Stomach smooth muscle (tissue), 2 donors: ENCODE measurements around the gene ACSS2.

ENCODE experiments used
- H3K27ac ChIP-seq: one replicate; pipeline ENCODE4 v1.7.0; 2013; ENCODE audit warnings: mild to moderate bottlenecking, low read length, inconsistent platforms
- H3K27me3 ChIP-seq, 2 donors: one replicate each; pipeline ENCODE4 v1.7.0; 2013; ENCODE audit warnings: low read length in 2 of 2; ENCODE audit not compliant: insufficient read depth in 2 of 2, control insufficient read depth in 1 of 2
- H3K36me3 ChIP-seq, 2 donors: one replicate each; pipeline ENCODE4 v1.7.0; 2013; ENCODE audit warnings: low read length in 2 of 2; ENCODE audit not compliant: control insufficient read depth in 2 of 2, insufficient read depth in 2 of 2
- H3K4me1 ChIP-seq: one replicate; pipeline ENCODE4 v1.7.0; 2013; ENCODE audit warnings: low read length; ENCODE audit not compliant: control insufficient read depth, insufficient read depth
- H3K4me3 ChIP-seq, 2 donors: one replicate each; pipeline ENCODE4 v1.7.0; 2013; ENCODE audit warnings: low read length in 2 of 2
- H3K9ac ChIP-seq, 2 donors: one replicate each; pipeline ENCODE4 v1.7.0; 2013; ENCODE audit warnings: low read length in 2 of 2, mild to moderate bottlenecking in 1 of 2
- H3K9me3 ChIP-seq, 2 donors: one replicate each; pipeline ENCODE4 v1.7.0; 2013; ENCODE audit warnings: low read length in 2 of 2; ENCODE audit not compliant: control insufficient read depth in 2 of 2
- donor health status: healthy.
- donor health status: Pancreatic carcinoma.

ACSS2 gene

GRCh38 chr20:34859826-34860545 lies 16.4 kb upstream of the ACSS2 start:
- Histone ChIP-seq H3K4me1 (no peaks in the 10 kb centered on the region), H3K9ac (no peak overlapping the region), H3K36me3 (peaks cover 16 to 23% of the 10 kb centered on the region in 2 donors), H3K4me3 (no peak overlapping the region), H3K27me3 (no peaks in the 10 kb centered on the region), H3K9me3 (no peaks in the 10 kb centered on the region), H3K27ac (no peak overlapping the region)

DNA sequence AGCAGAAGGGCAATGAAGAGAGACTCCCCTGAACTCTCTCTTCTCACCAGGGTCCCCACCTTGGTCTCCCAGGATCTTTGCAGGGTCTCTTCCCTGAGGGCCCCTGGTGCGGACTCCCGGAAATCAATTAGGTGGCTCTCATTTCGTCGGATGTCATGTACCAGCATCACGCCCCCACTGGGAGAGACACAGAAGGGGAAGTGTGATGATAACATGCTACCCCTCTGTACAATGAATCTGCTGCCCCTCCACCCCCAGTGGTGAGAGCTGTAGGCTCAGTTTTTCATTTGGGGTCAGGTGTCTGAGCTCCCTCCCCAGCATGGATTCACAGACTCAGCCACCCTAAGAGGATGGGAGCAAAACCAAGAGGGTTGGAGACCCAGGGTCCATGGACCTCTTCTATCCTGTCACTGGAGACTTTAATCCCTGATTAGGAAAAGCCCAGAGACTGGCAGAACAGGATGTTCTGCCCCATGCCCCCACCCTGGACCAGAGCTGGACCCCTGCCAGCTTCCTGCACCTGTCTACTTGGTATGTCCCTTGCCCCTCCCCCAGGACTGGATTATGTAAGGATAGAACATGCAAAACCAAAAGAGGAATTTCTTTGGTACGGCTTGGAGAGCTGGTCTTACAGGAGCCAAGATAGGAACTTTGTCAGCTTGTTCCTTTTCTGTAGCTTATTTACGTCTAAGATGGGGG lies 14.9 kb upstream of the ACSS2 start:
- peaks cover 5 to 20% of the 10 kb centered on the region in 2 donors for H3K36me3 ChIP-seq
- H3K9ac ChIP-seq = no peak overlapping the region
- no peaks in the 10 kb centered on the region for H3K27me3 ChIP-seq
- H3K9me3 ChIP-seq = no peaks in the 10 kb centered on the region
- H3K27ac ChIP-seq = no peak overlapping the region
- H3K4me1 ChIP-seq = no peaks in the 10 kb centered on the region
- no peak overlapping the region for H3K4me3 ChIP-seq

DNA sequence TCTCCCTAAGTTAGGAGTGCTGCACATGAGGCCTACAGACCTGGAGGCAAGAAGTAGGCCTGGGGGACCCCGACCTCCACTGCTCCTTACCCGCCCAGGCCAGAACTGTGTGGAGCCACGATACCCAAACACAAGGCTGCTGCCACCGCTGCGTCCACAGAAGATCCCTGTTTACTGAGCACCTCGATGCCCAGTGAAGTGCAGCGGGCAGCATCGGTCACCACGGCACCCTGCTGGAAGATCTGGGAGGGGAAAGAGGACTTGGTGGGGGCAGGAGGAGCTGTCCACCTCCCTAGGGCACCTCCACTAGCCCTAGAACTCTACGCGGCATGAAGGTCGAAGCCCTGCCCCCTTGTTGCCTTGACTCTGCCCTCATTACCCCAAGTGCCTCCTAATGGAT lies 13.7 kb upstream of the ACSS2 start:
- peaks cover 4 to 13% of the 10 kb centered on the region in 2 donors for H3K36me3 ChIP-seq

DNA sequence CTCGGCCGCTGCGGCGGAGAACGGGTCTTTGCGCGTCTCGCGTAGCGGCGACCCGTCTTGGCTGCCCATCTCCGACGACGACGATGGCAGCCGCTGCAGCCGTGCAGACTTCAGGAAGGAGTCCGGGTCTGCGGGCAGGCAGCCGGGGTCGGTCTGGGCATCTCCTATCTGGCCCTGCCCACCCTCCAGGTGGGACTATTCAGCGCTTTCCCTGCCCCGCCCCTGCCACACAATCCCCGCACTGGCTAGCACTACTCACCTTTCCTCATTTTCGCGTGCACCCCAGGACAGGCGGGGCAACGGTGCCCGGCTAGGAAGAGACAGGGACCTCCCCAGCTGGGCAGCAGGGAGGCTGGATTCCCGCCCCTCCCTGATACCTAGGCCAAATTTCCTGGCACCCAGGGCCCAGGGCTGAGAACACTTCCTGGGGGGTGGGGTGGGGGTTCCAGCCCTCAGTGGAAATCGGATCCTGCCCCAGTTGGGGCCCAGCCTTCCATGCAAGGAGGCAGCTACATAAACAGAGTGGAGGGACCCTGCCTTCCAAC lies 12.9 kb upstream of the ACSS2 start:
- H3K9ac ChIP-seq = no peak overlapping the region
- peaks cover under 1 to 13% of the 10 kb centered on the region in 2 donors for H3K36me3 ChIP-seq
- H3K27me3 ChIP-seq = no peaks in the 10 kb centered on the region
- H3K27ac ChIP-seq = no peak overlapping the region
- H3K9me3 ChIP-seq = no peaks in the 10 kb centered on the region
- no peak overlapping the region for H3K4me3 ChIP-seq
- H3K4me1 ChIP-seq = no peaks in the 10 kb centered on the region

More for the DNA sequence above, 13.7 kb upstream of the ACSS2 start:
- no peak overlapping the region for H3K9ac ChIP-seq
- no peaks in the 10 kb centered on the region for H3K9me3 ChIP-seq
- no peaks in the 10 kb centered on the region for H3K27me3 ChIP-seq
- no peaks in the 10 kb centered on the region for H3K4me1 ChIP-seq
- H3K4me3 ChIP-seq = no peak overlapping the region
- H3K27ac ChIP-seq = no peak overlapping the region

GRCh38 chr20:34864216-34864615 lies 12.2 kb upstream of the ACSS2 start:
- Histone ChIP-seq H3K4me1 (no peaks in the 10 kb centered on the region), H3K36me3 (peaks cover 0 to 12% of the 10 kb centered on the region in 2 donors), H3K27me3 (no peaks in the 10 kb centered on the region), H3K9me3 (no peaks in the 10 kb centered on the region), H3K4me3 (no peak overlapping the region), H3K27ac (no peak overlapping the region), H3K9ac (no peak overlapping the region)

DNA sequence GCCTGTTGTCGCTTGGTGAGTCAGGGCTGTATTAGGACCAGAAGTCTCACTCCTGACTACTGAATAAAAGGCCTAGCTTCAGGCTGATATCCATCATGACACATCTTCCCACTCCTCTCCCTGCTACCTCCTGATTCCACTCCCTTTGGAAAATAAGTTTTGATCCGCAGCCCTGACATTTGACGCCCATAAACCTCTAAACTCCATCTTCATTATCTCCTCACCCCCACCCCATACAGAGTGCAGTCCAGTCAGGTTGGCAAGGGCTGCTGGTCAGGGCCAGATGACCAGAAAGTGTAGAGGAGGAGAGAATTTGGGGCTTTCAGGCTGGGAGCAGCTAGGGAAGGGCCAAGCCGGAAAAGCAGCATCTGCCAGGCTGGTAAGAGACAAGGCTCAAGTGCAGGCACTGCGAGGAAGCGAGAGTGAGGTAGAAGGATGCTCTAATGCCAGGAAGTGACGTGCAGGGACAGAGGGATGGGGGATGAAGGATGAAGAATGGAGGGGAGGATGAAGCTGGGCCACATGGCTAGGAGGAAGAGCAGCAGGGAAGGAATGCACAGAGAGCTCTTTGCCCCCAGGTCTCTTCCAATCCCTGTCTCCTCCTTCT lies 5.0 kb upstream of the ACSS2 start:
- no peaks in the 10 kb centered on the region for H3K27me3 ChIP-seq
- peak overlapping the region in 1 of 2 donors; percentile 84 for H3K4me3 ChIP-seq
- no peaks in the 10 kb centered on the region for H3K36me3 ChIP-seq
- H3K27ac ChIP-seq = no peak overlapping the region
- peak overlapping the region in 1 of 2 donors; percentile 86 for H3K9ac ChIP-seq
- peaks cover 34% of the 10 kb centered on the region for H3K4me1 ChIP-seq
- H3K9me3 ChIP-seq = no peaks in the 10 kb centered on the region

- H3K27me3 ChIP-seq = no peaks in the 10 kb centered on the region
- H3K9ac ChIP-seq = peak overlapping the region; percentile 78 to 86
- H3K4me1 ChIP-seq = peaks cover 37% of the 10 kb centered on the region
- H3K9me3 ChIP-seq = no peaks in the 10 kb centered on the region
- no peaks in the 10 kb centered on the region for H3K36me3 ChIP-seq
- peak overlapping the region; percentile 37 for H3K27ac ChIP-seq
- peak overlapping the region; percentile 82 to 84 for H3K4me3 ChIP-seq
Measured at GRCh38 chr20:34871966-34872621, 4.3 kb upstream of the ACSS2 start.

DNA sequence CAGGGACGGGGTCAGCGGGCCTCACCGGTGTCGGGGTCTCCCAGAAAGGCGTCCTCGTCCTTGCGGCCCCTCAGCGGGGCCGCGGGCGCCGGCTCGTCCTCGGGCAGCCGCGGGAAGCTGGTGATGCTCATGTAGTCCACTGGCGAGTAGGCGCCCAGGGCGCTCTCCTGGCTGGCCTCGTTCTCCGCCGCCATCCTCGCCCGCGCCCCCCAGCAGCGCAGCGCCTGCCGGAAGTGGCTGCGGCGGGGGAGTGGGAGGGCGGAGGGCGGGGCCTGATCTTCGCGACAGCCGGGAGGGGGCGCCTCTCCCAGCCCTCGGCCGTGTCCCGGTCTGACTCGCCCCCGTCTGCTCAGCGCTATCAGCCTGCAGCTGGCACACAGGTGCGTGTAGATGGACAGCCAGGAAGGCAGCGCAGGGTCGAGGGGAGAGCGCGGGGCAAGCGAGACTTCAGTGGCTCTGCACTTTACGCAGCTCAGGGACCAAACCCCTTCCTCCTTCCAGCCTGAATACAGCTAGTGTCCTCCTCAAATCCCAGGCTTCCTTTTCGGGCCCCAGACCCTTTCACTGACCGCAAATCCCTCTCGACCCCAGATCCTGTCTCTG lies 3.7 kb upstream of the ACSS2 start, which contains the start of gene GGT7:
Gene GGT7, minus strand, starts transcription at position 235 of the 603 bp plus-strand sequence. Its CDS starts 41 bp downstream, at position 194.
- H3K4me1 ChIP-seq = peaks cover 38% of the 10 kb centered on the region
- no peaks in the 10 kb centered on the region for H3K36me3 ChIP-seq
- no peaks in the 10 kb centered on the region for H3K27me3 ChIP-seq
- H3K9ac ChIP-seq = peak within 1 kb of the TSS; percentile 78 to 86
- H3K9me3 ChIP-seq = no peaks in the 10 kb centered on the region
- H3K27ac ChIP-seq = peak within 1 kb of the TSS; percentile 37
- H3K4me3 ChIP-seq = peak within 1 kb of the TSS; percentile 82 to 84

DNA sequence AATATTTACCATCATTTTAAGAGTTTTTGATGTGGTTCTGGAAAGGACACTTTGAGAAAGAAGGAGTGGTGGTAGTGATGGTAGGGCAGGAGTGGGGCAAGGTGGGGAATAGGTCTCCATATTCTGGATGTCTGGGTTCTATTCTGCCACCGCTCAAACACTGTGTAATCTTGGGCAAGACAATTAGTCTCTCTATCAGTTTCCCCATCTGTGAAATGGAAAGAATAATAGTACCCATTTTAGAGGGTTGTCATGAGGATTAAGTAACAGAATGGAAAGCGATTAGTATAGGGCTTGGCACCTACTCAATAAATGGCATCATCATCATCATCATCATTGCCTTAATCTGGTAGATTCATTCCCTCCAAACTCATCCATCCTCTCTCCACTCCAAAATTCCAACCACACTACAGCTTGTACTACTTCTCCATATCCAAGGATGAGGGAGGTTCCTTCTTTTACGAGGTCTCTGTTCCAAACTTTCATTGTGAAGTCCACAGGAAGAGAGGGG lies 2.8 kb upstream of the ACSS2 start:
- Histone ChIP-seq H3K9ac (peak overlapping the region; percentile 21 to 71), H3K4me1 (peaks cover 44% of the 10 kb centered on the region), H3K36me3 (no peaks in the 10 kb centered on the region), H3K27me3 (no peaks in the 10 kb centered on the region), H3K9me3 (no peaks in the 10 kb centered on the region), H3K4me3 (peak overlapping the region in 1 of 2 donors; percentile 84), H3K27ac (peak overlapping the region; percentile 31)
